ENCODE results near the gene NSUN6.

NSUN6 gene

GRCh38 chr10:18505456-18506118 is 145.8 kb downstream of the NSUN6 start:
- no peak for FAIRE-seq
- DNase-seq (ENCODE audit: low spot score): no peak

DNA sequence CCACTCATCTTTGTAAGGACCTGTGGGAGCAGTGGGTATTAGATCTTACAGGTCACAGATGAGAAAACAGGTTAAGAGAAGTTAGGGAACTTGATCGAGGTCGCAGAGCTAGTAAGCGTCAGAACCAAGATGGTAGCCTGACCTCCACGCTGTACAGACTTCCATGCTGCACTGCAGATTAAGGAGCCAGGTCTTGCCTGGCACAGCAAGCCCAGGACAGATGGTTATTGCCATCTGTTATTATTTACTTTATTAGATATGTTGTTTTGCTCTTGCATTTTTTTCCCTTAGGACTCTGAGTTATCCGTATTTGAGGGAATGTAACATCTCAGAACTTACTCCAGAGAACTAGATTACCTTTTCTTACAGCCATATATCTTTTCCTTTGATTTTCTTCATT is 147.2 kb downstream of the NSUN6 start:
- no peak for FAIRE-seq
- DNase-seq (ENCODE audit: low spot score): no peak

DNA sequence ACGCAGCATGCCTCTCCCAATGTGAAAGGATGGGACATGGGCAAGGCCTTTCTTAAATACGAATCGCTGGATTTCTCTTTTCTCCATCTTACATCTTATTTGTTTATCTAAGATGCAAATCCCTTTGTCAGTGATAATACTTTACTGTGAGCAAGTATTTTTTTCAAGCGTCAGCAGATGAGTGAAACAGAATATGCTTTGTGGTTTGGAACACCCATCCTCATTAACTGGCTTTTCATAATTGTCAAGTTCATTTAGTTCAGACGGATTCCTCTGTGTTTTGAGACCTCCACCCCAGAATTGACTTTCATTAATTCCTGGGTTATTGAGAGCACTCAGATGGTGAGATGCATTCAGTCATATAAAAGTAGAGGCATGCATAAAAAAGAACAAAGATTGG is 149.8 kb downstream of the NSUN6 start:
- DNase-seq (ENCODE audit: low spot score) (no peak), FAIRE-seq (no peak)

- FAIRE-seq: no peak
- DNase-seq (ENCODE audit: low spot score): peak; percentile 61
Observed at GRCh38 chr10:18501198-18501597, 150.2 kb downstream of the NSUN6 start.

DNA sequence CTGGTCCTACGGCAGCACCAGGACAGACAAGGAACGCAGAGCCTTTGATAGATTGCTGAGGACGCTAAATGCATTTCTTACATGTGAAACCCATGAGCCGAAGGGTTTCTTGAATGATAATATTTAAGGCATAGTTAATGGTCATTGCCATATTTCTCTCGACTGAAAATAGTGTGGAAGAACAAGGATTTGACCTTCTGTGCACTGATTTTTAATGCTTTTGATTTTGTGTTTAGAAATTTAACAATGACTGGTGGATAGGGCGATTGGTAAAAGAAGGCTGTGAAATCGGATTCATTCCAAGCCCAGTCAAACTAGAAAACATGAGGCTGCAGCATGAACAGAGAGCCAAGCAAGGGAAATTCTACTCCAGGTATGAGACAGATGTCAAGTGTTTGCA is 150.8 kb downstream of the NSUN6 start:
- no peak for FAIRE-seq
- no peak for DNase-seq (ENCODE audit: low spot score)

GRCh38 chr10:18498998-18499397 is 152.4 kb downstream of the NSUN6 start:
- no peak for FAIRE-seq
- no peak for DNase-seq (ENCODE audit: low spot score)

DNA sequence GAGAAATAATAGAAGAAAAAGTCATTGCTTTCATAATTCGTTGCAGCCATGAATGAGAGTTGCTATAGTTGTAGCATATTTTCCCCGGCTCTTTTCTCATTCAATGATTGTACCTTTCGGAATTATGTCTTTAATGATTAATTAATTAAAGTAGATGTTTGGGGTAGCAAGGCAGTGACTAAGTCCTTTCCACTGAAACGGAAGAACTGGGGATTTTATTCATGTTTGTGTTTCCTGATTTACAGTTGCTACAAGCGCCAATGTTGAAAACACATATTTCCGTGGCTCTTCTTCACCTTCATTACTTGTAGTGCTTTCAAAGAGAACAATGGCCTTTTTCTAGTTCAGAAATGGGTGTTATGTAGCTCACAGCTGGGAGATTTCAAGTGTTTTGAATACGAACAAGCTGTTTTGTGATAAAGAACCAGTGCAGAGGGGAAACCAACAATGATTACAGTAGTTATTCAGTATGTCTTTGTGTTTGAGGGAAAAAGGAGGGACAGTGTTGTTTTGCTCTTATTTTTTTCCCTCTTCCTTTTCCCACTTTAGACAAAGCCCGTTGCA is 153.5 kb downstream of the NSUN6 start:
- DNase-seq (ENCODE audit: low spot score) (no peak), FAIRE-seq (no peak)

All from urothelium cell line (cell line).